ENCODE results near the gene MRTFA. TPM values are rescaled to one million over a fixed set of nuclear protein-coding genes. Genes with fewer than 3 reads are reported as not detected.

MRTFA gene
- total and polyA plus RNA-seq, 4 donors, result 7.5 to 22.0 (median 9.6) TPM

GRCh38 chr22:40525250-40525884 is 111.2 kb downstream of the MRTFA start:
- no peaks in the 10 kb centered on the region for H3K27me3 ChIP-seq (ENCODE audit: control insufficient read depth in 4 of 4, insufficient read depth in 4 of 4, low read length in 3 of 4)
- DNase-seq (ENCODE audit: low spot score), result peak; percentile 69
- H3K36me3 ChIP-seq (ENCODE audit: control insufficient read depth in 4 of 4, insufficient read depth in 3 of 4, low read depth in 1 of 4, low read length in 3 of 4), result peaks cover 0 to 2% (median 0%) of the 10 kb centered on the region in 4 donors
- no peaks in the 10 kb centered on the region for H3K9me3 ChIP-seq (ENCODE audit: control insufficient read depth in 4 of 4, low read length in 3 of 4)
- H3K4me3 ChIP-seq (ENCODE audit: low read depth in 1 of 3, low read length in 3 of 3), result no peak overlapping the region
- peaks cover 0 to 10% (median 2%) of the 10 kb centered on the region in 4 donors for H3K4me1 ChIP-seq (ENCODE audit: control insufficient read depth in 4 of 4, insufficient read depth in 4 of 4, low read length in 3 of 4)
- H3K27ac ChIP-seq (ENCODE audit: low read depth in 1 of 2, low read length in 2 of 2), result no peak overlapping the region
- WGBS, result 58% methylated on average over 6 of the region's 6 CpGs
- H3K9ac ChIP-seq (ENCODE audit: low read depth in 1 of 2, low read length in 2 of 2), result no peak overlapping the region
- TF ChIP-seq JUND (IDR thresholded peaks at IDR 0.05) (no peak), ZBTB33 (IDR thresholded peaks at IDR 0.05) (no peak), EGR1 (IDR thresholded peaks at IDR 0.05; ENCODE audit: low read depth in 2 of 2) (no peak), GABPA (IDR thresholded peaks at IDR 0.05 in 1 of 2, conservative IDR thresholded peaks at IDR 0.05 in 1 of 2) (no peak), YY1 (IDR thresholded peaks at IDR 0.05) (no peak), SP1 (IDR thresholded peaks at IDR 0.05) (no peak), RXRA (IDR thresholded peaks at IDR 0.05) (no peak), RAD21 (IDR thresholded peaks at IDR 0.05) (peak; percentile 58 to 75), CTCF (IDR thresholded peaks at IDR 0.05; ENCODE audit: low read depth, low read length, missing input control) (peak; percentile 49)

GRCh38 chr22:40524392-40525249 is 111.9 kb downstream of the MRTFA start:
- peaks cover 0 to 10% (median 2%) of the 10 kb centered on the region in 4 donors for H3K4me1 ChIP-seq (ENCODE audit: control insufficient read depth in 4 of 4, insufficient read depth in 4 of 4, low read length in 3 of 4)
- no peak for DNase-seq (ENCODE audit: low spot score)
- H3K27me3 ChIP-seq (ENCODE audit: control insufficient read depth in 4 of 4, insufficient read depth in 4 of 4, low read length in 3 of 4), result no peaks in the 10 kb centered on the region
- H3K9me3 ChIP-seq (ENCODE audit: control insufficient read depth in 4 of 4, low read length in 3 of 4), result no peaks in the 10 kb centered on the region
- H3K4me3 ChIP-seq (ENCODE audit: low read depth in 1 of 3, low read length in 3 of 3), result no peak overlapping the region
- peaks cover 0 to 2% (median 0%) of the 10 kb centered on the region in 4 donors for H3K36me3 ChIP-seq (ENCODE audit: control insufficient read depth in 4 of 4, insufficient read depth in 3 of 4, low read depth in 1 of 4, low read length in 3 of 4)
- TF ChIP-seq FOXA1 (IDR thresholded peaks at IDR 0.05) (no peak), RAD21 (IDR thresholded peaks at IDR 0.05) (peak; percentile 63 to 64), CTCF (IDR thresholded peaks at IDR 0.05; ENCODE audit: low read depth, low read length, missing input control) (peak; percentile 18)
- no peak overlapping the region for H3K9ac ChIP-seq (ENCODE audit: low read depth in 1 of 2, low read length in 2 of 2)
- 87% methylated on average over 9 of the region's 9 CpGs for WGBS
- no peak overlapping the region for H3K27ac ChIP-seq (ENCODE audit: low read depth in 1 of 2, low read length in 2 of 2)
